Dermis microvascular lymphatic vessel endothelial cell (primary cell): ENCODE results near the gene FAM98C. TPM values are rescaled to one million over a fixed set of nuclear protein-coding genes. Genes with fewer than 3 reads are reported as not detected.

Source experiments
- DNase-seq, 2 donors: peaks; one replicate each; pipeline versions ENCODE4 v3.0.0 to v3.0.0-alpha.2; 2010; ENCODE audit warnings: low read depth in 2 of 2
- total RNA-seq: library from RNA; depleted of rRNA; stranded (reverse); fragments of >200 nt; gene quantifications from 2 replicates; pipeline ENCODE4 v1.2.1, GENCODE V29; 2014

Gene FAM98C
- total RNA-seq, 1 donor from 2014 or later = 4.6 TPM

DNA sequence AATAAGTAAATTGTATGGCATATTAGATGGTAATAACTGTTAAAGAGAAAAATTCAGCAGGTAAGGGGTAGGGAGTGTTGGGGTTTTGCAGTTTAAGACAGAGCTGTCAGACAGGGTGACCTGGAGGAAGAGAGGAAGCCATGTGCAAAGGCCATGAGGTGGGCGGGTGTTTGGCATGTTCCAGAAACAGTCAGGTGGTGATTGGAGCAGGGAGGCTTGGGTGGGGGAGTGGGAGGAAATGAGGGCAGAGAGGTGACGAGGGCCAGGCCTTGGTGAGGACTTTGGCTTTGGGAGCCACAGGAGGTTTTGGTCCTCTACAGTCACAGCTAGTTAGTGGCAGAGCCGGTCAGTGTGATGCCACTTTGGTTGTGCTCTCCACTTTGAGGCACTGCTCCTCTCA lies 50.7 kb downstream of the FAM98C start:
- DNase-seq = no peak

DNA sequence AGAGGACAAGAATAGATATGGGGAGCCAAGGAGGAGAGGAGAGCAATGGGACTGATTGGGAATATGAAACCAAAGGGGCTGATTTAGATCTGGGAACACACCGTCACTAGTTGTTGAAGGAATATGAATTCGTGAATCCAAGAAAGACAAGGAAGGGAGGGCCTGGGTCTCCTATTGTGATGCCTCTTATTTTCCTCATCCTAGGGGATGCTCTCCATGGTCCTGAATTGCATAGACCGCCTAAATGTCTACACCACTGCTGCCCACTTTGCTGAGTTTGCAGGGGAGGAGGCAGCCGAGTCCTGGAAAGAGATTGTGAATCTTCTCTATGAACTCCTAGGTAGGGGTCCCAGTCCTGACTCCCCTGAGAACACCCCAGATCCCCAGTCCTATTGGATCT lies 52.1 kb downstream of the FAM98C start:
- peak in 1 of 2 donors; percentile 31 for DNase-seq

DNA sequence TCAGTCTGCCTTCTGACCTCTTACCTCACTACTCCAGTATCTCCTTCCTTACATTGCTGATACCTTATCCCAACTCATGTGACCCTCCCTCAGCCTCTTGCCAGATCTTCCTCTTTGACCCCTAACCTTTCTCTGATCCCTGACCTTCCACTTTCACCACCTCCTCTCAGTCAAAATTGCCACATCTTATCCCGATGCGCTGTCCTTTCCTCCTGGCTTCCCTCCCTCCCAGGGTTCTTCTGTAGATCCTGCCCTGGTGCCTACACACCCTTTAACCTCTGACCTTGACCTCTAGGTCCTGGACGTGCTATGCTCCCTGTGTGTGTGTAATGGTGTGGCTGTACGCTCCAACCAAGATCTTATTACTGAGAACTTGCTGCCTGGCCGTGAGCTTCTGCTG lies 54.3 kb downstream of the FAM98C start:
- DNase-seq = no peak

DNA sequence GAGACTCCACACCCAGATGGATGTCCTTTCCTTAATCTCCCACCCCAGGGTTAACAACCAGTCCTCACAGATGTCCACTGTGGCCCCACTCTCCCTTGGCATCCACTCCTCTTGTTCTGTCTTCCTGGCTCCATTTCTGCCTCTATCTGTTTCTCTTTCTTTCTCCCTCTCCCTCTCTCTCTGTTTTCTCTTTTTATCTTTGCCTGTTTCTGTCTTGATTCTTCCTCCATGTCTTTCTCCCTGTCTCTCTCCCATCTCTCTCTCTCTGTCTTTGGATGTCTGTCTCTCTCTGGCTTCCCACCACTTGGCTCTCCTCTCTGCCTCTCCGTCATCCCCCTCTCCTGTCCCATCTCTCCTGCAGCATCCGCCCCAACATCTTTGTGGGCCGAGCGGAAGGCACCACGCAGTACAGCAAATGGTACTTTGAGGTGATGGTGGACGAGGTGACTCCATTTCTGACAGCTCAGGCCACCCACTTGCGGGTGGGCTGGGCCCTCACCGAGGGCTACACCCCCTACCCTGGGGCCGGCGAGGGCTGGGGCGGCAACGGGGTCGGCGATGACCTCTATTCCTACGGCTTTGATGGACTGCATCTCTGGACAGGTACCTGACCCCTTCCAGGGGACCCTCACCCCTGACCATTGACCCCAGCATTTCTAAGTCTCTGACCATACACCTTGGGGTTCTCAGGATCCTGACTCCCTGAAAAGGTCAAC lies 55.0 kb downstream of the FAM98C start:
- DNase-seq = no peak

Other genes starting within 250 kb of the FAM98C start
- gene DPF1, start 178.9 kb upstream of the FAM98C start, total RNA-seq = 0.13 and 0.26 TPM in 2 replicates
- gene PPP1R14A, start 146.7 kb upstream of the FAM98C start, total RNA-seq = 0.51 and 2.2 TPM in 2 replicates
- gene SPINT2, start 138.5 kb upstream of the FAM98C start, total RNA-seq = 24.5 and 35.1 TPM in 2 replicates
- gene C19orf33, start 98.8 kb upstream of the FAM98C start, total RNA-seq = 0.51 and 1.4 TPM in 2 replicates
- gene YIF1B, start 87.1 kb upstream of the FAM98C start, total RNA-seq = 60.4 and 74.8 TPM in 2 replicates
- gene KCNK6, start 83.2 kb upstream of the FAM98C start, total RNA-seq = 4.7 and 6.9 TPM in 2 replicates
- 0.76 and 0.77 TPM in 2 replicates for gene CATSPERG, start 67.3 kb upstream of the FAM98C start, total RNA-seq
- 240 and 269 TPM in 2 replicates for gene PSMD8, start 28.5 kb upstream of the FAM98C start, total RNA-seq
- under 0.01 and 0.26 TPM in 2 replicates for gene GGN, start 15.1 kb upstream of the FAM98C start, total RNA-seq
- gene SPRED3, start 14.4 kb upstream of the FAM98C start, total RNA-seq = 0.38 and 0.39 TPM in 2 replicates
- not detected in 2 replicates for gene RASGRP4, start 23.1 kb downstream of the FAM98C start, total RNA-seq
- gene RYR1, start 30.6 kb downstream of the FAM98C start, total RNA-seq = not detected in 2 replicates
- 0.13 TPM in 1 of 2 replicates, not detected in the other for gene MAP4K1, start 214.9 kb downstream of the FAM98C start, total RNA-seq
- gene EIF3K, start 216.1 kb downstream of the FAM98C start, total RNA-seq = 329 and 443 TPM in 2 replicates
- 126 and 192 TPM in 2 replicates for gene ACTN4, start 244.6 kb downstream of the FAM98C start, total RNA-seq